H1 (cell line): Measurements from ENCODE around the gene CD300C. TPM values are rescaled to one million over a fixed set of nuclear protein-coding genes. Genes with fewer than 3 reads are reported as not detected.

Source experiments
- CTCF ChIA-PET: fragments of 300-600 bp; sonication (Branson Sonifier 250); formaldehyde crosslinking; loops from one replicate; lab custom pipeline; 2021; ENCODE audit not compliant: partially characterized antibody; lab: Charles Lee
- POLR2A ChIA-PET: fragments of 300-600 bp; sonication (Branson Sonifier 250); formaldehyde crosslinking; loops from one replicate; lab custom pipeline; 2021; ENCODE audit warnings: inconsistent platforms; ENCODE audit not compliant: partially characterized antibody; lab: Charles Lee
- DNase-seq, 2 experiments: peaks; one replicate each; pipeline versions ENCODE4 v3.0.0 to v3.0.0-alpha.2; 2010 to 2022; ENCODE audit warnings: low spot score in 2 of 2, low read depth in 1 of 2, mixed read lengths in 1 of 2
- FAIRE-seq: peaks from 2 replicates; lab custom pipeline; 2011; peaks lifted over from hg19 to GRCh38; lab: Jason Lieb, UNC
- H2AFZ ChIP-seq: 2 replicates; pipeline ENCODE4 v1.8.1; 2012; ENCODE audit warnings: low read length, inconsistent platforms
- H2AK5ac ChIP-seq: 2 replicates; pipeline ENCODE4 v1.6.1; 2013; ENCODE audit warnings: low read depth, low read length
- H2BK120ac ChIP-seq: replicated peaks from 2 replicates; pipeline ENCODE3; 2013; ENCODE audit warnings: low read depth, low read length, inconsistent platforms
- H2BK12ac ChIP-seq: 2 replicates; pipeline ENCODE4 v1.6.1; 2013; ENCODE audit warnings: low read depth, low read length
- H2BK15ac ChIP-seq: 2 replicates; pipeline ENCODE4 v1.6.1; 2013; ENCODE audit warnings: low read length
- H2BK20ac ChIP-seq: 2 replicates; pipeline ENCODE4 v1.6.1; 2013; ENCODE audit warnings: low read length
- H2BK5ac ChIP-seq: 2 replicates; pipeline ENCODE4 v1.6.1; 2013; ENCODE audit warnings: low read depth, low read length
- H3K14ac ChIP-seq: 2 replicates; pipeline ENCODE4 v1.6.1; 2013; ENCODE audit warnings: inconsistent platforms; ENCODE audit not compliant: insufficient read length
- H3K18ac ChIP-seq: 2 replicates; pipeline ENCODE4 v1.6.1; 2013; ENCODE audit warnings: low read length; ENCODE audit errors: extremely low read depth
- H3K23ac ChIP-seq: 2 replicates; pipeline ENCODE4 v1.6.1; 2013; ENCODE audit warnings: inconsistent platforms; ENCODE audit not compliant: insufficient read length
- H3K23me2 ChIP-seq: 2 replicates; pipeline ENCODE4 v1.6.1; 2013; ENCODE audit warnings: low read depth, low read length
- H3K27ac ChIP-seq: 2 replicates; pipeline ENCODE4 v1.6.1; 2011; ENCODE audit warnings: low read depth, low read length, inconsistent platforms
- H3K27me3 ChIP-seq, 4 experiments: replicated peaks in 1 of 4; 1 replicate in 1 of 4; 2 replicates in 3 of 4; pipeline versions ENCODE4 v1.6.1 to v1.8.1; 2011 to 2013; ENCODE audit warnings: low read length in 3 of 4, mild to moderate bottlenecking in 3 of 4, inconsistent platforms in 2 of 4, mixed read lengths in 2 of 4, moderate library complexity in 1 of 4; ENCODE audit not compliant: control insufficient read depth in 3 of 4, insufficient read depth in 3 of 4; ENCODE audit errors: extremely low read depth in 1 of 4
- H3K36me3 ChIP-seq, 4 experiments: 2 replicates each; pipeline versions ENCODE4 v1.6.1 to v1.8.1; 2011 to 2013; ENCODE audit warnings: mild to moderate bottlenecking in 4 of 4, low read length in 3 of 4, moderate library complexity in 2 of 4, control low read depth in 1 of 4, inconsistent platforms in 1 of 4; ENCODE audit not compliant: insufficient read depth in 4 of 4, control insufficient read depth in 2 of 4
- H3K4ac ChIP-seq: replicated peaks from 2 replicates; pipeline ENCODE3; 2013; ENCODE audit warnings: low read length, low read depth, mixed read lengths, inconsistent platforms; ENCODE audit not compliant: insufficient read length
- H3K4me1 ChIP-seq, 4 experiments: replicated peaks in 1 of 4; 1 replicate in 1 of 4; 2 replicates in 3 of 4; pipeline versions ENCODE4 v1.6.1 to v1.8.1; 2011 to 2013; ENCODE audit warnings: low read length in 3 of 4, inconsistent platforms in 2 of 4, mixed read lengths in 1 of 4; ENCODE audit not compliant: insufficient read depth in 4 of 4, control insufficient read depth in 3 of 4
- H3K4me2 ChIP-seq, 2 experiments: 2 replicates each; pipeline versions ENCODE4 v1.6.1 to v1.8.1; 2011 to 2013; ENCODE audit warnings: low read depth in 2 of 2, low read length in 2 of 2, control low read depth in 1 of 2, inconsistent platforms in 1 of 2, mild to moderate bottlenecking in 1 of 2; ENCODE audit not compliant: insufficient read depth in 1 of 2
- H3K4me3 ChIP-seq, 4 experiments: fragments of 200-600, 300-600 bp in 1 of 4; sonication (generic), shearing (Covaris generic), sonication (Bioruptor Twin) in 1 of 4; 2 replicates each; pipeline versions ENCODE4 v1.5.1 to v1.8.1; 2011 to 2016; ENCODE audit warnings: low read length in 4 of 4, low read depth in 3 of 4, control low read depth in 2 of 4, inconsistent platforms in 2 of 4, mild to moderate bottlenecking in 2 of 4, mixed read lengths in 1 of 4, moderate library complexity in 1 of 4; ENCODE audit not compliant: insufficient read depth in 2 of 4; ENCODE audit errors: extremely low read depth in 1 of 4
- H3K56ac ChIP-seq: replicated peaks from 2 replicates; pipeline ENCODE3; 2013; ENCODE audit warnings: low read depth, mild to moderate bottlenecking, mixed read lengths, low read length, inconsistent platforms; ENCODE audit not compliant: insufficient read length
- H3K79me1 ChIP-seq: 2 replicates; pipeline ENCODE4 v1.6.1; 2013; ENCODE audit warnings: low read depth, low read length, control low read depth
- H3K79me2 ChIP-seq, 2 experiments: 2 replicates each; pipeline versions ENCODE4 v1.6.1 to v1.8.1; 2012 to 2013; ENCODE audit warnings: low read length in 2 of 2, mild to moderate bottlenecking in 2 of 2, inconsistent platforms in 1 of 2; ENCODE audit not compliant: insufficient read depth in 2 of 2, control insufficient read depth in 1 of 2
- H3K9ac ChIP-seq, 4 experiments: replicated peaks in 1 of 4; 1 replicate in 1 of 4; 2 replicates in 3 of 4; pipeline versions ENCODE4 v1.6.1 to v1.8.1; 2011 to 2013; ENCODE audit warnings: low read depth in 3 of 4, low read length in 3 of 4, control low read depth in 2 of 4, mild to moderate bottlenecking in 2 of 4, moderate library complexity in 2 of 4, inconsistent platforms in 1 of 4; ENCODE audit errors: extremely low read depth in 1 of 4
- H3K9me3 ChIP-seq, 2 experiments: 2 replicates each; pipeline versions ENCODE4 v1.6.1 to v1.8.1; 2012 to 2013; ENCODE audit warnings: mild to moderate bottlenecking in 2 of 2, moderate library complexity in 2 of 2, control low read depth in 1 of 2, inconsistent platforms in 1 of 2, low read depth in 1 of 2, low read length in 1 of 2, mixed read lengths in 1 of 2; ENCODE audit not compliant: insufficient read depth in 2 of 2
- H4K20me1 ChIP-seq, 2 experiments: replicated peaks in 1 of 2; 2 replicates each; pipeline versions ENCODE3 to v1.8.1; 2011 to 2013; ENCODE audit warnings: inconsistent platforms in 2 of 2, low read length in 2 of 2, mild to moderate bottlenecking in 1 of 2; ENCODE audit not compliant: insufficient read depth in 2 of 2, control insufficient read depth in 1 of 2
- H4K5ac ChIP-seq: 2 replicates; pipeline ENCODE4 v1.6.1; 2013; ENCODE audit warnings: low read length, low read depth, mixed read lengths, inconsistent platforms; ENCODE audit not compliant: insufficient read length
- H4K8ac ChIP-seq: 2 replicates; pipeline ENCODE4 v1.8.0; 2013; ENCODE audit warnings: mild to moderate bottlenecking, moderate library complexity, low read length, inconsistent platforms; ENCODE audit not compliant: insufficient read depth; ENCODE audit errors: extremely low read depth
- H4K91ac ChIP-seq: replicated peaks from 2 replicates; pipeline ENCODE3; 2013; ENCODE audit warnings: low read length, mixed read lengths, inconsistent platforms; ENCODE audit not compliant: insufficient read length
- BACH1 ChIP-seq: IDR thresholded peaks from 2 replicates; pipeline ENCODE4 v1.6.1; 2012; ENCODE audit warnings: low read length, improper control_type of control experiment
- CBX5 ChIP-seq: fragments of 300-800, 300-1000 bp; sonication (generic); IDR thresholded peaks from 2 replicates; pipeline ENCODE4 v1.7.1; 2016; ENCODE audit warnings: antibody characterized with exemption, low read length, low read depth
- CEBPB ChIP-seq: IDR thresholded peaks from 2 replicates; pipeline ENCODE4 v1.6.1; 2012; ENCODE audit warnings: low read depth, low read length
- JUN ChIP-seq: IDR thresholded peaks from 2 replicates; pipeline ENCODE4 v1.6.1; 2011; ENCODE audit warnings: low read depth, mild to moderate bottlenecking, improper control_type of control experiment, low read length
- POLR2A ChIP-seq, 2 experiments: IDR thresholded peaks; 1 replicate in 1 of 2; 2 replicates in 1 of 2; pipeline ENCODE4 v1.6.1; 2011; ENCODE audit warnings: low read depth in 2 of 2, low read length in 2 of 2, mild to moderate bottlenecking in 2 of 2; ENCODE audit errors: control extremely low read depth in 1 of 2
- RFX5 ChIP-seq: IDR thresholded peaks from 2 replicates; pipeline ENCODE4 v1.6.1; 2011; ENCODE audit warnings: low read depth, low read length, improper control_type of control experiment, borderline replicate concordance
- SP2 ChIP-seq: IDR thresholded peaks from 2 replicates; pipeline ENCODE4 v1.6.1; 2012; ENCODE audit warnings: mild to moderate bottlenecking, low read length, inconsistent platforms
- SP4 ChIP-seq: IDR thresholded peaks from 2 replicates; pipeline ENCODE4 v1.6.1; 2012; ENCODE audit warnings: low read length, inconsistent platforms
- USF2 ChIP-seq: IDR thresholded peaks from 2 replicates; pipeline ENCODE4 v1.6.1; 2011; ENCODE audit warnings: low read length, improper control_type of control experiment
- YY1 ChIP-seq: IDR thresholded peaks from 2 replicates; pipeline ENCODE4 v1.6.1; 2011; ENCODE audit warnings: low read depth, mild to moderate bottlenecking, low read length
- WGBS, 2 experiments: shearing (Covaris generic) in 1 of 2; methylation state at CpG; one replicate each; pipeline versions ENCODE4 v1.1.6 to v1.1.7; 2013 to 2015; ENCODE audit warnings: low lambda C conversion rate in 2 of 2, mixed read lengths in 2 of 2, inconsistent platforms in 1 of 2, low coverage in 1 of 2, missing lambda C conversion rate in 1 of 2; ENCODE audit not compliant: insufficient replicate concordance in 2 of 2, insufficient coverage in 1 of 2, insufficient read length in 1 of 2; ENCODE audit errors: extremely low coverage in 1 of 2, missing lambda C conversion rate in 1 of 2; 5-methylcytosine and 5-hydroxymethylcytosine counted together
- polyA plus RNA-seq, 7 experiments: library from polyadenylated mRNA; depleted of rRNA in 3 of 7; stranded (reverse) in 5 of 7; unstranded in 2 of 7; fragments of >200 nt in 5 of 7; fragments of 200-250 nt in 2 of 7; gene quantifications; 1 replicate in 5 of 7; 2 replicates in 1 of 7; 4 replicates in 1 of 7; pipeline versions ENCODE4 v1.2.1 to v1.2.3, GENCODE V29; 2011 to 2013; ENCODE audit warnings: missing spikeins in 2 of 7, mixed read lengths in 2 of 7
- total RNA-seq: library from RNA; stranded (reverse); fragmentation: NEBNext Ultra II Directional; extraction: Animal tissue kit (Norgen Biotek cat#: 25700); gene quantifications from 2 replicates; pipeline ENCODE4 v1.2.1, GENCODE V29; 2021
- TF ChIP-seq, protein P1 (sequence below): IDR thresholded peaks from 2 replicates; pipeline ENCODE4 v1.6.1; 2012; ENCODE audit warnings: low read length, inconsistent platforms
- TF ChIP-seq, protein P2 (sequence below): IDR thresholded peaks from 2 replicates; pipeline ENCODE4 v1.6.1; 2012; ENCODE audit warnings: inconsistent platforms

The CD300C gene
- total and polyA plus RNA-seq, 2 of the 8 experiments (the other 6 are each of a cell fraction or from before 2014, with no cell fraction given): not detected

GRCh38 chr17:74554909-74555308 is 9.0 kb upstream of the CD300C start:
- Histone ChIP-seq H3K18ac (no peak overlapping the region), H3K23me2 (no peaks in the 10 kb centered on the region), H3K9me3 (peaks cover 15 to 18% of the 10 kb centered on the region in 2 experiments), H3K27me3 (peaks cover 0 to 2% (median 0%) of the 10 kb centered on the region in 4 experiments; a peak in 1 of 7 replicates), H2AFZ (no peak overlapping the region), H2BK120ac (no peak overlapping the region), H2BK15ac (no peak overlapping the region), H2BK20ac (no peak overlapping the region), H3K79me1 (no peaks in the 10 kb centered on the region; the same call in 1 of the 2 replicates), H3K36me3 (no peaks in the 10 kb centered on the region), H3K9ac (no peak overlapping the region), H3K14ac (no peak overlapping the region), H3K27ac (no peak overlapping the region), H4K5ac (no peak overlapping the region), H3K4me2 (no peak overlapping the region), H4K20me1 (peaks cover 0 to 2% of the 10 kb centered on the region in 2 experiments), H3K23ac (no peak overlapping the region), H3K4me1 (no peaks in the 10 kb centered on the region), H3K4ac (no peak overlapping the region), H3K79me2 (no peaks in the 10 kb centered on the region), H3K56ac (no peak overlapping the region), H2AK5ac (no peak overlapping the region), H4K91ac (no peak overlapping the region), H3K4me3 (no peak overlapping the region), H2BK12ac (no peak overlapping the region), H2BK5ac (no peak overlapping the region), H4K8ac (no peak overlapping the region)
- 89% methylated on average over 6 of the region's 6 CpGs; no CpG with 5 or more reads in 1 of the 2 experiments for WGBS, 2 experiments
- no peak for DNase-seq
- ChIA-PET POLR2A (no interaction called here), CTCF (interaction anchor here (4.0 kb wide), 1 partner anchor 12 kb away, joined by 21 read pairs; the partner anchor contains the start of gene CD300H)
- FAIRE-seq: no peak
- no peak for TF ChIP-seq SP2
- TF ChIP-seq, protein P1, sequence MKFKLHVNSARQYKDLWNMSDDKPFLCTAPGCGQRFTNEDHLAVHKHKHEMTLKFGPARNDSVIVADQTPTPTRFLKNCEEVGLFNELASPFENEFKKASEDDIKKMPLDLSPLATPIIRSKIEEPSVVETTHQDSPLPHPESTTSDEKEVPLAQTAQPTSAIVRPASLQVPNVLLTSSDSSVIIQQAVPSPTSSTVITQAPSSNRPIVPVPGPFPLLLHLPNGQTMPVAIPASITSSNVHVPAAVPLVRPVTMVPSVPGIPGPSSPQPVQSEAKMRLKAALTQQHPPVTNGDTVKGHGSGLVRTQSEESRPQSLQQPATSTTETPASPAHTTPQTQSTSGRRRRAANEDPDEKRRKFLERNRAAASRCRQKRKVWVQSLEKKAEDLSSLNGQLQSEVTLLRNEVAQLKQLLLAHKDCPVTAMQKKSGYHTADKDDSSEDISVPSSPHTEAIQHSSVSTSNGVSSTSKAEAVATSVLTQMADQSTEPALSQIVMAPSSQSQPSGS: no peak
- no peak for TF ChIP-seq JUN
- TF ChIP-seq RFX5: no peak
- TF ChIP-seq USF2: no peak
- TF ChIP-seq BACH1: no peak
- no peak for TF ChIP-seq CEBPB
- no peak for TF ChIP-seq CBX5
- TF ChIP-seq YY1: no peak
- no peak for TF ChIP-seq POLR2A (IDR thresholded peaks at IDR 0.05; ENCODE audit: control extremely low read depth in 1 of 2, low read depth in 2 of 2, low read length in 2 of 2)
- no peak for TF ChIP-seq SP4
- TF ChIP-seq, protein P2, sequence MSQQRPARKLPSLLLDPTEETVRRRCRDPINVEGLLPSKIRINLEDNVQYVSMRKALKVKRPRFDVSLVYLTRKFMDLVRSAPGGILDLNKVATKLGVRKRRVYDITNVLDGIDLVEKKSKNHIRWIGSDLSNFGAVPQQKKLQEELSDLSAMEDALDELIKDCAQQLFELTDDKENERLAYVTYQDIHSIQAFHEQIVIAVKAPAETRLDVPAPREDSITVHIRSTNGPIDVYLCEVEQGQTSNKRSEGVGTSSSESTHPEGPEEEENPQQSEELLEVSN: no peak
